Measurements from ENCODE around the gene GABRA5.

GRCh38 chr15:26967719-26968269 lies 100.9 kb downstream of the GABRA5 start:
- TF ChIP-seq CTCF (IDR thresholded peaks at IDR 0.05) (no peak), POLR2A (IDR thresholded peaks at IDR 0.05) (no peak)
